ENCODE measurements around the gene FUT2.

FUT2 gene

GRCh38 chr19:48749571-48750198 is 53.9 kb downstream of the FUT2 start:
- TF ChIP-seq ISL1 (CRISPR knock-in tag; IDR thresholded peaks at IDR 0.05) (no peak), ARNTL (CRISPR knock-in tag; IDR thresholded peaks at IDR 0.05; ENCODE audit: borderline replicate concordance, low read depth) (no peak), SNAI2 (CRISPR knock-in tag; IDR thresholded peaks at IDR 0.05) (no peak), PPARA (CRISPR knock-in tag; IDR thresholded peaks at IDR 0.05; ENCODE audit: borderline replicate concordance) (no peak), ZNF565 (CRISPR knock-in tag; conservative IDR thresholded peaks at IDR 0.05; ENCODE audit: low read depth) (no peak), CREB5 (CRISPR knock-in tag; IDR thresholded peaks at IDR 0.05; ENCODE audit: low read depth) (no peak), PATZ1 (CRISPR knock-in tag; IDR thresholded peaks at IDR 0.05; ENCODE audit: borderline replicate concordance) (no peak), ZFP3 (CRISPR knock-in tag; IDR thresholded peaks at IDR 0.05) (no peak), ZNF70 (CRISPR knock-in tag; IDR thresholded peaks at IDR 0.05) (no peak), POU6F1 (CRISPR knock-in tag; IDR thresholded peaks at IDR 0.05; ENCODE audit: borderline replicate concordance, low read depth) (no peak), CSRNP3 (CRISPR knock-in tag; IDR thresholded peaks at IDR 0.05) (no peak)
- no peak for ATAC-seq

GRCh38 chr19:48750351-48750750 is 54.6 kb downstream of the FUT2 start:
- TF ChIP-seq CSRNP3 (CRISPR knock-in tag; IDR thresholded peaks at IDR 0.05) (no peak), ZNF8 (CRISPR knock-in tag; IDR thresholded peaks at IDR 0.05) (no peak), ISL1 (CRISPR knock-in tag; IDR thresholded peaks at IDR 0.05) (no peak), TCF4 (CRISPR knock-in tag; IDR thresholded peaks at IDR 0.05; ENCODE audit: borderline replicate concordance) (no peak), PATZ1 (CRISPR knock-in tag; IDR thresholded peaks at IDR 0.05; ENCODE audit: borderline replicate concordance) (no peak), ESRRG (CRISPR knock-in tag; IDR thresholded peaks at IDR 0.05) (no peak), ZNF70 (CRISPR knock-in tag; IDR thresholded peaks at IDR 0.05) (no peak), TOX (CRISPR knock-in tag; IDR thresholded peaks at IDR 0.05; ENCODE audit: borderline replicate concordance) (no peak), OSR1 (CRISPR knock-in tag; IDR thresholded peaks at IDR 0.05) (no peak), TSHZ2 (CRISPR knock-in tag; IDR thresholded peaks at IDR 0.05) (no peak), SNAI2 (CRISPR knock-in tag; IDR thresholded peaks at IDR 0.05) (no peak), CSDC2 (CRISPR knock-in tag; IDR thresholded peaks at IDR 0.05) (no peak), GLIS3 (CRISPR knock-in tag; IDR thresholded peaks at IDR 0.05) (no peak)
- ATAC-seq = no peak

All from SK-N-SH treated with all-trans-retinoic acid at 6 μM for 48 hours (cell line).